ENCODE results near the gene FOXE1. TPM values are rescaled to one million over a fixed set of nuclear protein-coding genes. Genes with fewer than 3 reads are reported as not detected.

Gene FOXE1
- total RNA-seq, 1 experiment from 2014 or later: not detected

DNA sequence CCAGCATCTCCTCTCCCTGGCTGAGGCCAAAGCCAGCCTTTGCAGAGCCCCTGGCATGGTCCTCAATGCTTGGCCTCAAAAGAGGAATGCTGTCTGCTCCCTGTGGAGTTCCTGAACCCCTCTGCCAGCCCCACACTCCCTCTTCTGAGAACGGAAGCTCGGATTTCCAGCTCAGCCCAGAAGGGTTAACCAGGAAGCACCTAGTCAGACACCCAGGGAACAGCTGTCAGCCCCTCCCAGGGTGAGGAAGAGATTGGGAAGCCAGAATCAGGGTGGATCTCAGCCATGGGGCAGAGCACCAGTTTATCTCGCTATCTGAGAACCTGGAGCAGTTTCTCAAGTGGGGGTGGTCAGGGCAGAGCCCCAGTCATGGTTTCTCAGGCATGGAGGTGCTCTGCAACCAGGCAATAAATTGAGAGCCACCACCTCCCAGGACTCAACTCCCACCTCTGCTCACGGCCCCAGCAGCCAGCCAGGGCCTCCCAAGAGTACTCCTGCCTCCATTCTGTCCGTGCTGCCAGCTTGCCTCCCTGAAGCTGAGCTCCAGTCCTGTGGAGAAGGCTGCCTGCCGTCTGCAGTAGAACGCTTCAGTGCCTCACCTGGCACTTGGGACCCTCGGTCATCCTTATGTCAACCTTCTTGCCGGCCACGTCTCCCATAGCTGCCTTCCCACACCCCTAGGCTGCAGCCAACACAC lies 7.6 kb downstream of the FOXE1 start:
- H3K36me3 ChIP-seq (ENCODE audit: control insufficient read depth in 1 of 2, insufficient read depth in 2 of 2, low read length in 2 of 2): no peaks in the 10 kb centered on the region
- RAD21 ChIA-PET (ENCODE audit: low non-redundant PET in 1 of 2, low total read pairs in 2 of 2, uncharacterized antibody in 2 of 2, unreplicated experiment in 2 of 2): no interaction called here
- H3K27me3 ChIP-seq (ENCODE audit: insufficient read depth, low read length): no peaks in the 10 kb centered on the region
- POLR2A ChIA-PET: no interaction called here
- H3K4me2 ChIP-seq (ENCODE audit: low read length): no peak overlapping the region
- ATAC-seq: no peak
- no peak for TF ChIP-seq ZFX (IDR thresholded peaks at IDR 0.05)
- TF ChIP-seq, protein P1, sequence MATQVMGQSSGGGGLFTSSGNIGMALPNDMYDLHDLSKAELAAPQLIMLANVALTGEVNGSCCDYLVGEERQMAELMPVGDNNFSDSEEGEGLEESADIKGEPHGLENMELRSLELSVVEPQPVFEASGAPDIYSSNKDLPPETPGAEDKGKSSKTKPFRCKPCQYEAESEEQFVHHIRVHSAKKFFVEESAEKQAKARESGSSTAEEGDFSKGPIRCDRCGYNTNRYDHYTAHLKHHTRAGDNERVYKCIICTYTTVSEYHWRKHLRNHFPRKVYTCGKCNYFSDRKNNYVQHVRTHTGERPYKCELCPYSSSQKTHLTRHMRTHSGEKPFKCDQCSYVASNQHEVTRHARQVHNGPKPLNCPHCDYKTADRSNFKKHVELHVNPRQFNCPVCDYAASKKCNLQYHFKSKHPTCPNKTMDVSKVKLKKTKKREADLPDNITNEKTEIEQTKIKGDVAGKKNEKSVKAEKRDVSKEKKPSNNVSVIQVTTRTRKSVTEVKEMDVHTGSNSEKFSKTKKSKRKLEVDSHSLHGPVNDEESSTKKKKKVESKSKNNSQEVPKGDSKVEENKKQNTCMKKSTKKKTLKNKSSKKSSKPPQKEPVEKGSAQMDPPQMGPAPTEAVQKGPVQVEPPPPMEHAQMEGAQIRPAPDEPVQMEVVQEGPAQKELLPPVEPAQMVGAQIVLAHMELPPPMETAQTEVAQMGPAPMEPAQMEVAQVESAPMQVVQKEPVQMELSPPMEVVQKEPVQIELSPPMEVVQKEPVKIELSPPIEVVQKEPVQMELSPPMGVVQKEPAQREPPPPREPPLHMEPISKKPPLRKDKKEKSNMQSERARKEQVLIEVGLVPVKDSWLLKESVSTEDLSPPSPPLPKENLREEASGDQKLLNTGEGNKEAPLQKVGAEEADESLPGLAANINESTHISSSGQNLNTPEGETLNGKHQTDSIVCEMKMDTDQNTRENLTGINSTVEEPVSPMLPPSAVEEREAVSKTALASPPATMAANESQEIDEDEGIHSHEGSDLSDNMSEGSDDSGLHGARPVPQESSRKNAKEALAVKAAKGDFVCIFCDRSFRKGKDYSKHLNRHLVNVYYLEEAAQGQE (IDR thresholded peaks at IDR 0.05; ENCODE audit: low read depth): no peak
- TF ChIP-seq, protein P2, sequence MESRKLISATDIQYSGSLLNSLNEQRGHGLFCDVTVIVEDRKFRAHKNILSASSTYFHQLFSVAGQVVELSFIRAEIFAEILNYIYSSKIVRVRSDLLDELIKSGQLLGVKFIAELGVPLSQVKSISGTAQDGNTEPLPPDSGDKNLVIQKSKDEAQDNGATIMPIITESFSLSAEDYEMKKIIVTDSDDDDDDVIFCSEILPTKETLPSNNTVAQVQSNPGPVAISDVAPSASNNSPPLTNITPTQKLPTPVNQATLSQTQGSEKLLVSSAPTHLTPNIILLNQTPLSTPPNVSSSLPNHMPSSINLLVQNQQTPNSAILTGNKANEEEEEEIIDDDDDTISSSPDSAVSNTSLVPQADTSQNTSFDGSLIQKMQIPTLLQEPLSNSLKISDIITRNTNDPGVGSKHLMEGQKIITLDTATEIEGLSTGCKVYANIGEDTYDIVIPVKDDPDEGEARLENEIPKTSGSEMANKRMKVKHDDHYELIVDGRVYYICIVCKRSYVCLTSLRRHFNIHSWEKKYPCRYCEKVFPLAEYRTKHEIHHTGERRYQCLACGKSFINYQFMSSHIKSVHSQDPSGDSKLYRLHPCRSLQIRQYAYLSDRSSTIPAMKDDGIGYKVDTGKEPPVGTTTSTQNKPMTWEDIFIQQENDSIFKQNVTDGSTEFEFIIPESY (IDR thresholded peaks at IDR 0.05; ENCODE audit: extremely low read depth, insufficient replicate concordance, low read length): no peak
- no peak for TF ChIP-seq CEBPB (IDR thresholded peaks at IDR 0.05; ENCODE audit: low read depth)
- no peak for TF ChIP-seq ELF1 (IDR thresholded peaks at IDR 0.05; ENCODE audit: borderline replicate concordance, low read depth)
- no peak for DNase-seq (ENCODE audit: low read depth, low spot score)
- CTCF ChIA-PET: no interaction called here
- intact Hi-C loops (cut with micrococcal nuclease): no loop called here
- H3K9me3 ChIP-seq (ENCODE audit: control insufficient read depth in 1 of 2, insufficient read depth in 1 of 2, low read depth in 1 of 2, low read length in 2 of 2): no peaks in the 10 kb centered on the region
- no peak overlapping the region for H3K9ac ChIP-seq (ENCODE audit: low read length)
- no peaks in the 10 kb centered on the region for H3K4me1 ChIP-seq (ENCODE audit: control insufficient read depth in 1 of 2, insufficient read depth in 2 of 2, low read length in 2 of 2)
- H4K20me1 ChIP-seq (ENCODE audit: insufficient read depth): no peaks in the 10 kb centered on the region
- no peaks in the 10 kb centered on the region for H3K9me2 ChIP-seq (ENCODE audit: insufficient read depth)
- no peak overlapping the region for H3K27ac ChIP-seq (ENCODE audit: low read depth, low read length)
- H3K79me2 ChIP-seq (ENCODE audit: insufficient read depth, low read length): no peaks in the 10 kb centered on the region
- no peak overlapping the region for H2AFZ ChIP-seq (ENCODE audit: low read depth, low read length, poor library complexity, severe bottlenecking)
- no TSS peak for BruUV-seq (replicated peaks)
- H3K4me3 ChIP-seq (replicated peaks in 1 of 2; ENCODE audit: low read depth in 1 of 2, low read length in 2 of 2): no peak overlapping the region

All from HCT116 (cell line).